DMS53 treated with DMSO at 0.1 percent for 48 hours (cell line): ENCODE results near the gene CHST11.
A peak's percentile ranks its signal among the peaks of the same experiment; 100 is the strongest.

Experiments
- DNase-seq: peaks from one replicate; lab custom pipeline; 2025; ENCODE audit not compliant: unreplicated experiment; lab: John Stamatoyannopoulos, UW

The CHST11 gene

GRCh38 chr12:104750061-104750460, 293.3 kb downstream of the CHST11 start:
- no peak for DNase-seq

- no peak for DNase-seq
Measured at GRCh38 chr12:104751120-104751519, 294.4 kb downstream of the CHST11 start.

GRCh38 chr12:104751594-104751993, 294.8 kb downstream of the CHST11 start:
- DNase-seq, result no peak

DNA sequence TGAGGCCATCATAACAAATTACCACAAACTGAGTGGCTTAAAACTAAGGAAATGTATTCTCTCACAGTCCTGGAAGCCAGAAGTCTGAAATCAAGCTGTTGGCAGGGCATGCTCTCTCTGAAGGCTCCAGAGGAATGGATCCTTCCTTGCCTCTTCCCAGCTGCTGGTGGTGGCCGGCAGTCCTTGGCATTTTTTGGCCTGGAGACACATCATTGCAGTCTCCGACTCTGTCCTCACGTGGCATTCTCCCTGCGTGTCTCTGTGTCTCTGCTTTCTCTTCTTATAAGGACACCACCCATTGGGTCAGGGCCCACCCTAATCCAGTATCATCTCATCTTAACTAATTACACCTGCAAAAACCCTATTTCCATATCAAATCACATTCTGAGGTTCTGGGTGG, 295.3 kb downstream of the CHST11 start:
- DNase-seq, result no peak

GRCh38 chr12:104752881-104753280, 296.1 kb downstream of the CHST11 start:
- no peak for DNase-seq

DNA sequence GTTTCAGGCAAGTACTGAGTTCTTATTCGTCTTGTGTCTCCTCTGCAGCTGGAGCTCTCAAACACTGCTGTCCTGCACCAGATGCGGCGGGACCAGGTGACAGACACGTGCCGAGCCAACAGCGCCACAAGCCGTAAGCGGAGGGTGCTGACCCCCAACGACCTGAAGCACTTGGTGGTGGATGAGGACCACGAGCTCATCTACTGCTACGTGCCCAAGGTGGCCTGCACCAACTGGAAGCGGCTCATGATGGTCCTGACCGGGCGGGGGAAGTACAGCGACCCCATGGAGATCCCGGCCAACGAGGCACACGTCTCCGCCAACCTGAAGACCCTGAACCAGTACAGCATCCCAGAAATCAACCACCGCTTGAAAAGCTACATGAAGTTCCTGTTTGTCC, 300.2 kb downstream of the CHST11 start:
- DNase-seq, result no peak

DNA sequence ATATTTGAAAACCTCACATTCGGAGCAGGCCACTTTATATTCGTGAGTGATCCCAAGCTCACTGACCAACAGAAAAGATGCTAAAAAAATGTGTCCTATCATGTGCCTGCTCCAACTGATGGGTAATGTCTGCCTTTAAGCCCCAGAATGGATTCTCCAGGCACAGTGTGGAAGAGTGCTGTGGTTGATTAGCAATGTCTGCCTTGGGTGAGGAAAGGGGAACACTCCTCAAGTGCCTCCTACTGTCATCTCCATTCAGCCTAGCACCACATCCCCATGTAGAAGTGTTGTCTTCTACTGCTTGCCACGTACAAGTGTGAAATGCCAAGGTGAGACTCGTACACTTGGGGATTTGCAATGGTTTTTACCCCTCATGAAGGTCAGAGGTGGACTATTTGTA, 302.0 kb downstream of the CHST11 start:
- DNase-seq, result no peak

- DNase-seq, result no peak
Measured at GRCh38 chr12:104761091-104761490, 304.3 kb downstream of the CHST11 start.

DNA sequence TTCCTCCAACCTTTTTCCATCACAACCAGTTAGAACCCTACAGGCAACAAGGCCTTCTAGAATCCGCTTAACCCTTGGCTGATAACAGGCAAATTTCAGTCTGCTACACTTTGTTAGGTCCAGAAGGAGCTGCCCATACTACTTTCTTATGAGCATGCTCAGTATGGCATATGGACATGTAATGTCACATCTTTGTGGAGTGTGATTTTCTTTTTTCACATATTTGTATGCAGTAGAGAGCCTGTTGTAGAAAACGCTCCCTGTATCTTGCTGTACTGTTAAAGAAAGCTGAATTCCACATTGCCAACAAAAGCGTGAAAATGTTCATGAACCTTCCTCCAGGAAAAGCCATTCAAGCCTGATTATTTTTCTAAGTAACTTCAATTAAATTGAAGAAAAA, 304.9 kb downstream of the CHST11 start:
- DNase-seq, result no peak

GRCh38 chr12:104763168-104763805, 306.5 kb downstream of the CHST11 start:
- DNase-seq, result no peak

- DNase-seq, result no peak
Measured at GRCh38 chr12:104764225-104765091, 307.7 kb downstream of the CHST11 start.

GRCh38 chr12:104767261-104767660, 310.5 kb downstream of the CHST11 start:
- DNase-seq, result no peak

DNA sequence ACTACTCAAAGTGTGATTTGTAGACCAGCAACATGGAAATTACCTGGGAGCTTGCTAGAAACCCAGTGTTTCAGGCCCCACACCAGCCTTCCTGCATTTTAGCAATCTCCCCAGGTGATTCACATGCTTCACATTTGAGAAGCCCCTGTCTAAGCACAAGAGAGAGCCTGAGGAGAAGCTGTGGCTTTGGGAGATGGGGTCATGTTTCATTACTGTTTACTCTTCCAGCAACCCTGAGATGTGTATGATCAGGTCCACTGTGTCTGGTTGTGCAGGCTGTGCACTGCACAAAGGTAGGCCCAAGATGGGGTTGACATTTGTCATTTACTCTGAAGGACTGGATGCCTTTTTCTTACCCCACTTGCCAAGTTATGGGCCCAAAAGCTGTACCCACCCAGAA, 311.3 kb downstream of the CHST11 start:
- no peak for DNase-seq

DNA sequence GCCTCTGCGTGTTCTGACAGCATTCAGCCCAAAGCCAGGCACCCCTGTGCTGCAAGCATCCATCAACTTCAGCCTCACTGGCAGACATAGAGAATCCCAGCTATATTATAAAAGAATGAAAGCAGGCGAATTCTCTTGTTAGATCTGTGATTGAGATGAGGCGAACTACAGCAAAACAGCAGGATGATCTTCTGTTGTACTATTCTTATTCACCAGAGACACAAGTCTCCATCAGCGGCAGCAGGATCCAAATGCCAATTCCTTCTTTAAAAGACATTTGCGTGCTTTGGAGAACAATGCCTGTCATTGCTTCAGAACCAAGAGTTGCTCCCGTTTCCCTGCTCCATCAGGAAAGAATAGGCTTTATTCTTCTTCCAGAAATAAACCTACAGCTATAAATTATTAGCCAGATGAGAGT, 312.4 kb downstream of the CHST11 start:
- no peak for DNase-seq

GRCh38 chr12:104772336-104772735, 315.6 kb downstream of the CHST11 start:
- DNase-seq, result no peak

DNA sequence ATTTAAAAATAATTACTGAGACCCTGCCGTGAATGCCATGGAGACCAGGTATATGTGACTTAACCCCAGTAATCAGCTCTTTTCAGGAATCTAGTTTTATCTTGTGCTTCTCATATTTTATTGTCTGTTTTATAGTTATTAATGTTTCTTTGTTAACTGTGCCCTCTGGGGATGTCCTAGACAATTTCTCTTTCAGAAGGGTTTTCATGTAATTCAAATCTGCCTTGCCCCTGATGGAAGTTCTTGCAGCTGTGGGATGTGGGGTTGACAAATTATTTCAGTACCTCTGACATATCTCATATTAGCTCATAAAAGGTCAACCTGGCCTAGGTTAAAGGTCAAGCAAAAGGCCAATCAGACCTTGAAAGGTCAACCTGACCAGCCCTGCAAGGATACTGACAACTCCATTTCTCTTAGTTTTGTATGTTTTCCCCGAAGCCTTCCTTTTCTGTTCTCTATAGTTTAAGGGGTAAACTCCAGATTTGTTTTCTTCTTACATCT, 319.0 kb downstream of the CHST11 start:
- DNase-seq, result no peak

DNA sequence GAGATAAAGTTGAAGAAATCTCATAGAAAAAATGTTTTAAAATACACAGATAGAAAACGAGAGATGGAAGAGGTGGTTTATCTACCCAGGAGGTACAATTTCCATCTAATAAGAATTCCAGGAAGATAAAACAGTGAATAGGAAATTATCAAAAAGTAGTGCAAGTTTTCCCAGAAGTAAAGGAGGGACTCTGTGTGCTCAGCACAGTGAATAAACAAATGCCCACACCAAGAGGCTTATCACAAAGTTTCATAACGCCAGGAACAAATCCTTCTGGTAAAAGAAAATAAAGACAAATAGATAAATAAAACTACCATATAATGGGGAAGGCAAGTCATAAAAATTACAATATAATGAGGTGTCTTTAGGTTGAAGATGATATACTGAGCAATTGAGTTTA, 322.4 kb downstream of the CHST11 start:
- no peak for DNase-seq

GRCh38 chr12:104782296-104782695, 325.5 kb downstream of the CHST11 start:
- no peak for DNase-seq

DNA sequence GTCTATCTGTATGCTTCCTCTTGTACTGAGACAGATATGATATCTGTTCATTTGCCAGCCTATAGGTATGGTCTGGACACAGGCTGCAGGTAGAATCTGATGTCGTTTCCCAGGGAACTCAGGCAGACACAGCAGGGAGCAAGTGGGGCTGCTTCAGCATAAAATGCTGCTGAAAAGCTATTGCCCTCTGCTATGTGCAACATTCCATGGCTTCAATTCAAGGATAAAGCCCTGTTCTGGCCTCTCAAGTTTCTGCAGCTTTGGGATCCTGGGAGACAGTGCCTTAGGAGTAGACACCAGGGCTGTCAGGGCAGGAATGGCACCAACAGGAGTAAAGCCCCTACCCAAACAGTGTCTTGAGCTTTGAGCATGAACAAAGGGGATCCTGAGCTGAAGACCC, 327.8 kb downstream of the CHST11 start:
- DNase-seq, result no peak

GRCh38 chr12:104785886-104786285, 329.1 kb downstream of the CHST11 start:
- no peak for DNase-seq

GRCh38 chr12:104786352-104786751, 329.6 kb downstream of the CHST11 start:
- no peak for DNase-seq

DNA sequence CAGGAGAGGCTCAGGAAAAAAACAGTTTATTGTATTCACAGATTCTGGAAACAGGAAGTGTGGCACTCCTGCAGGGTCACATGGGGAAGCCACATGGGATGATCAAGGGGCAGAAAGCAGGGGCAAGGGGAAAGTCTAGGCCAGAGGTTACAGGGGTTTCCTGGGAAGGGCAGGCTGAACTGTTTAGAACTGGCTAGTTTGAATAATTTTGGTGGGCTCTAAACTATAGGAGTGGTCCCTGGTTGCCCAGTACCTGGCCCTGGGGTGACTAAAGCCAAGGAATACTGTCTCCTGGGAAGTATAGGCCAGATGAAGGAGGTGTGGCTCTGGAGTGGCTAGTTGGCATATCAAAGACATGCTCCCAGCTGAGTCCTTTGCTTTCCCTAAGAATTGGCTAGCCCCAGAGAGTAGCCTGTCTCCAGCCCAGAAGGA, 332.1 kb downstream of the CHST11 start:
- DNase-seq, result peak; percentile 16
